Measurements from ENCODE around the gene DCPS. TPM values are rescaled to one million over a fixed set of nuclear protein-coding genes. Genes with fewer than 3 reads are reported as not detected.
"Not testable (repeated sequence)": the region's sequence is repeated elsewhere in the genome, so short reads cannot be mapped to it uniquely, and the experiment has no call there.

The DCPS gene
- total and polyA plus RNA-seq, 7 donors = 7.6 to 30.0 (median 9.7) TPM

DNA sequence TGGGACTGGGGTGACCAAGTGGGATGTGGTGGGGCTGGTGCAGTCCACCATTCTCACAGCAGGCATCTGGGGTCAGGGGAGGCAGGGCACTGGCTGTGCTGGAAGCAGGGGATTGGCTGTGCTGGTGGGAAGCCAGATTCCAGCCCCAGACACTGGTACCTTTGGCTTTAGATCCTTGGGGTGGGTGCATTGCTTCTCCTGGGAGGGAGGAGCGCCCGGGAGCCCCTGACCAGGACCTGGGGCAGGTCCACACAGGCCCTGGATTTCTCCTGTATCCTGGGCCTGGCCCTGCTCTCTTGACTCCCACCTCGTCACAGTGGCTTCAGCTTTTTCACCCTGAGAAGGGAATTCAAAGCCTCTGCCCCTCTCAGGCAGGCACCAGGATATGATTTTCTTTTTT, 90.2 kb downstream of the DCPS start:
- Histone ChIP-seq H3K27ac (peak overlapping the region in 2 of 4 donors; percentile 0 to 32), H3K4me1 (peaks cover 0 to 26% (median 21%) of the 10 kb centered on the region in 4 donors), H3K27me3 (no peaks in the 10 kb centered on the region), H3K36me3 (no peaks in the 10 kb centered on the region), H3K9me3 (no peaks in the 10 kb centered on the region), H3K4me3 (no peak overlapping the region)
- 94 to 97% methylated on average over 3 of the region's 3 CpGs for WGBS, 2 donors
- DNase-seq = no peak
- TF ChIP-seq, protein P1, sequence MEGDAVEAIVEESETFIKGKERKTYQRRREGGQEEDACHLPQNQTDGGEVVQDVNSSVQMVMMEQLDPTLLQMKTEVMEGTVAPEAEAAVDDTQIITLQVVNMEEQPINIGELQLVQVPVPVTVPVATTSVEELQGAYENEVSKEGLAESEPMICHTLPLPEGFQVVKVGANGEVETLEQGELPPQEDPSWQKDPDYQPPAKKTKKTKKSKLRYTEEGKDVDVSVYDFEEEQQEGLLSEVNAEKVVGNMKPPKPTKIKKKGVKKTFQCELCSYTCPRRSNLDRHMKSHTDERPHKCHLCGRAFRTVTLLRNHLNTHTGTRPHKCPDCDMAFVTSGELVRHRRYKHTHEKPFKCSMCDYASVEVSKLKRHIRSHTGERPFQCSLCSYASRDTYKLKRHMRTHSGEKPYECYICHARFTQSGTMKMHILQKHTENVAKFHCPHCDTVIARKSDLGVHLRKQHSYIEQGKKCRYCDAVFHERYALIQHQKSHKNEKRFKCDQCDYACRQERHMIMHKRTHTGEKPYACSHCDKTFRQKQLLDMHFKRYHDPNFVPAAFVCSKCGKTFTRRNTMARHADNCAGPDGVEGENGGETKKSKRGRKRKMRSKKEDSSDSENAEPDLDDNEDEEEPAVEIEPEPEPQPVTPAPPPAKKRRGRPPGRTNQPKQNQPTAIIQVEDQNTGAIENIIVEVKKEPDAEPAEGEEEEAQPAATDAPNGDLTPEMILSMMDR (IDR thresholded peaks at IDR 0.05) = no peak
- no peak for TF ChIP-seq POLR2AphosphoS5 (IDR thresholded peaks at IDR 0.05)
- no peak for TF ChIP-seq POLR2A (IDR thresholded peaks at IDR 0.05)
- no peak for TF ChIP-seq EP300 (IDR thresholded peaks at IDR 0.05)
- intact Hi-C loops (cut with DNase I) = no loop called here

DNA sequence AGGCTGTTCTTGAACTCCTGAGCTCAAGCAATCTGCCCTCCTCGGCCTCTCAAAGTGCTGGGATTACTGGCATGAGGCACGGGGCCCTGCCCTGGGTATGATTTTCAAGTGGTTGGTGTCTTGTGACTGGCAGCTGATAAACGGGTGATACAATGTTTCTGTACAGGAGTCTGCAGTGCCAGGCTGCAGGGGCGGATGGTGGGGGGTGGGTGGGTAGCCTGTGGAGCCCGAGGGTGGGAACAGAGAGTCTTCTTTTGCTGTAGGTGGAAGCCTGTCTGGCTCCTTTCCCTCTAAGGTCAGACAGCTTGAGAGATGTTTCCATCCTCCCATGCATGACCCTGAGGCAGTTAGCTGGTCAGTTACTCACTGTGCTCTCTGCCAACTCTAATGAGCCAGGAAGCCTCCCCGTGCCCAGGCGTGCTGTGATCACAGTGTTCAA, 90.8 kb downstream of the DCPS start:
- H3K27ac ChIP-seq = peak overlapping the region in 1 of 4 donors; percentile 32
- DNase-seq; H3K36me3 ChIP-seq; H3K27me3 ChIP-seq; intact Hi-C loops (cut with DNase I); H3K4me3 ChIP-seq; H3K9me3 ChIP-seq: not testable (repeated sequence)
- H3K4me1 ChIP-seq = peaks cover 0 to 26% (median 21%) of the 10 kb centered on the region in 4 donors
- 80 to 82% methylated on average over 7 of the region's 7 CpGs for WGBS, 2 donors

Small RNAs within 50 kb of the gene (small RNA-seq; reads per million reads assigned to genes)
- gene AP001318.3 = 0 reads per million in 3 donors

Other genes starting within 250 kb of the DCPS start
- gene CDON, start 241.2 kb upstream of the DCPS start, total RNA-seq = 10 to 100 TPM; 48.9 to 88.1 (median 66.3) TPM
- 1 to 10 TPM in 1 of 3 donors, under 1 TPM in 2; under 0.01 to 3.4 (median 0.60) TPM for gene CDON, start 241.2 kb upstream of the DCPS start, polyA plus RNA-seq
- 10 to 100 TPM; 14.3 to 24.4 (median 17.6) TPM for gene RPUSD4, start 92.4 kb upstream of the DCPS start, total RNA-seq
- 10 to 100 TPM in 2 of 3 donors, 1 to 10 TPM in 1; 7.9 to 22.5 (median 10.8) TPM for gene RPUSD4, start 92.4 kb upstream of the DCPS start, polyA plus RNA-seq
- gene FAM118B, start 92.3 kb upstream of the DCPS start, total RNA-seq = 10 to 100 TPM; 13.3 to 22.2 (median 16.2) TPM
- 10 to 100 TPM; 25.8 to 54.3 (median 43.2) TPM for gene FAM118B, start 92.3 kb upstream of the DCPS start, polyA plus RNA-seq
- gene SRPRA, start 35.2 kb upstream of the DCPS start, total RNA-seq = 10 to 100 TPM; 51.0 to 66.5 (median 57.2) TPM
- gene SRPRA, start 35.2 kb upstream of the DCPS start, polyA plus RNA-seq = 10 to 100 TPM in 2 of 3 donors, 1 to 10 TPM in 1; 7.8 to 62.1 (median 15.7) TPM
- 10 to 100 TPM; 14.5 to 46.0 (median 15.3) TPM for gene FOXRED1, start 34.9 kb upstream of the DCPS start, total RNA-seq
- 10 to 100 TPM; 10.8 to 36.5 (median 24.7) TPM for gene FOXRED1, start 34.9 kb upstream of the DCPS start, polyA plus RNA-seq
- gene TIRAP, start 21.0 kb upstream of the DCPS start, total RNA-seq = 10 to 100 TPM in 1 of 4 donors, 1 to 10 TPM in 3; 6.9 to 11.5 (median 8.1) TPM
- 10 to 100 TPM in 2 of 3 donors, 1 to 10 TPM in 1; 4.2 to 11.4 (median 10.9) TPM for gene TIRAP, start 21.0 kb upstream of the DCPS start, polyA plus RNA-seq
- gene ST3GAL4, start 51.6 kb downstream of the DCPS start, total RNA-seq = 10 to 100 TPM; 43.1 to 69.2 (median 45.5) TPM
- gene ST3GAL4, start 51.6 kb downstream of the DCPS start, polyA plus RNA-seq = 100 to 1,000 TPM; 211 to 336 (median 268) TPM

All from sigmoid colon (tissue), 7 donors.